SKM-1 (cell line): Measurements from ENCODE around the gene SPINK7.
"Not testable (repeated sequence)": the region's sequence is repeated elsewhere in the genome, so short reads cannot be mapped to it uniquely, and the experiment has no call there.

Experiments used
- DNase-seq: peaks from one replicate; lab custom pipeline; 2025; ENCODE audit not compliant: unreplicated experiment; lab: John Stamatoyannopoulos, UW

SPINK7 gene

GRCh38 chr5:148312153-148312552 lies at the start of gene SPINK7:
TSS of gene SPINK7 (plus strand) at chr5:148312423. CDS start at chr5:148312484, 61 bp downstream.
- DNase-seq: no peak

GRCh38 chr5:148267962-148268361 lies 44.3 kb upstream of the SPINK7 start:
- no peak for DNase-seq

- DNase-seq: no peak
Observed at GRCh38 chr5:148268566-148268965, 43.7 kb upstream of the SPINK7 start, which contains the start of gene SPINK13. TSS of gene SPINK13 (plus strand) at chr5:148268794. CDS start at chr5:148270073, 1,279 bp downstream.

GRCh38 chr5:148275129-148275528 lies 37.1 kb upstream of the SPINK7 start:
- DNase-seq: not testable (repeated sequence)

- DNase-seq: not testable (repeated sequence)
Observed at GRCh38 chr5:148280893-148281292, 31.3 kb upstream of the SPINK7 start.

- not testable (repeated sequence) for DNase-seq
Observed at GRCh38 chr5:148281336-148281735, 30.9 kb upstream of the SPINK7 start.

- DNase-seq: peak; percentile 15
Observed at GRCh38 chr5:148290271-148291195, 21.7 kb upstream of the SPINK7 start.

- no peak for DNase-seq
Observed at GRCh38 chr5:148297731-148298130, 14.5 kb upstream of the SPINK7 start.

GRCh38 chr5:148306446-148306845 lies 5.8 kb upstream of the SPINK7 start:
- no peak for DNase-seq

- DNase-seq: no peak
Observed at GRCh38 chr5:148309019-148309418, 3.2 kb upstream of the SPINK7 start.

- DNase-seq: no peak
Observed at GRCh38 chr5:148309746-148310145, 2.5 kb upstream of the SPINK7 start.

GRCh38 chr5:148311484-148311883 lies 739 bp upstream of the SPINK7 start:
- DNase-seq: no peak

GRCh38 chr5:148314187-148314586 lies 2.0 kb downstream of the SPINK7 start:
- no peak for DNase-seq

GRCh38 chr5:148314731-148315130 lies 2.5 kb downstream of the SPINK7 start:
- no peak for DNase-seq

- DNase-seq: not testable (repeated sequence)
Observed at GRCh38 chr5:148320011-148320963, 8.1 kb downstream of the SPINK7 start.

GRCh38 chr5:148333262-148333849 lies 21.1 kb downstream of the SPINK7 start:
- no peak for DNase-seq

GRCh38 chr5:148335259-148335658 lies 23.0 kb downstream of the SPINK7 start, which contains the start of gene SPINK9:
TSS of gene SPINK9 (plus strand) at chr5:148335559. CDS start at chr5:148335614, 55 bp downstream.
- no peak for DNase-seq

- DNase-seq: no peak
Observed at GRCh38 chr5:148336704-148337435, 24.6 kb downstream of the SPINK7 start.

GRCh38 chr5:148342371-148343045 lies 30.3 kb downstream of the SPINK7 start:
- DNase-seq: no peak

- DNase-seq: no peak
Observed at GRCh38 chr5:148343046-148343407, 30.8 kb downstream of the SPINK7 start.
